Ovary (tissue), 3 donors: Measurements from ENCODE around the gene BANK1.

Experiments
- CTCF ChIP-seq, 3 donors: fragments of 450-650 bp in 2 of 3; fragments of 200-600 bp in 1 of 3; IDR thresholded peaks; one replicate each; pipeline versions ENCODE4 v1.5.1 to v1.8.0; 2016 to 2022; ENCODE audit warnings: antibody characterized with exemption in 3 of 3, mild to moderate bottlenecking in 1 of 3
- EP300 ChIP-seq: sonication (generic); formaldehyde crosslinking; IDR thresholded peaks from one replicate; pipeline ENCODE4 v1.6.1; 2017; ENCODE audit warnings: antibody characterized with exemption
- POLR2A ChIP-seq: fragments of 450-650 bp; IDR thresholded peaks from one replicate; pipeline ENCODE4 v1.6.1; 2017; ENCODE audit warnings: antibody characterized with exemption, mild to moderate bottlenecking, moderate library complexity
- donor health status: DM: no; HTN: no; CAD: no.

- no peak for TF ChIP-seq CTCF (IDR thresholded peaks at IDR 0.05)
- TF ChIP-seq POLR2A: no peak
- TF ChIP-seq EP300: no peak
These were observed 165.7 kb downstream of the BANK1 start for GRCh38 chr4:101956068-101956825.
